Spleen (tissue), 11 donors: Measurements from ENCODE around the gene SEC16A. TPM values are rescaled to one million over a fixed set of nuclear protein-coding genes. Genes with fewer than 3 reads are reported as not detected.
A peak's percentile ranks its signal among the peaks of the same experiment; 100 is the strongest.

Experiments
- DNase-seq: peaks from one replicate; pipeline ENCODE4 v3.0.0-alpha.2; 2020
- H3K27ac ChIP-seq, 8 donors: fragments of 200-600 bp; sonication (generic) in 7 of 8; 1 replicate in 4 of 8; 2 replicates in 4 of 8; pipeline versions ENCODE4 v1.5.0 to v1.8.0; 2016 to 2021; ENCODE audit warnings: inconsistent platforms in 4 of 8, mild to moderate bottlenecking in 4 of 8, moderate library complexity in 1 of 8
- H3K27me3 ChIP-seq, 7 donors: fragments of 200-600 bp; sonication (generic) in 6 of 7; replicated peaks in 1 of 7; 1 replicate in 4 of 7; 2 replicates in 3 of 7; pipeline versions ENCODE4 v1.5.0 to v1.8.0; 2016 to 2021; ENCODE audit warnings: inconsistent platforms in 3 of 7, mild to moderate bottlenecking in 1 of 7
- H3K36me3 ChIP-seq, 6 donors: fragments of 200-600 bp; sonication (generic) in 5 of 6; 1 replicate in 4 of 6; 2 replicates in 2 of 6; pipeline versions ENCODE4 v1.5.0 to v1.8.0; 2016 to 2021; ENCODE audit warnings: inconsistent platforms in 2 of 6
- H3K4me1 ChIP-seq, 6 donors: fragments of 200-600 bp; sonication (generic) in 5 of 6; 1 replicate in 3 of 6; 2 replicates in 3 of 6; pipeline versions ENCODE4 v1.5.0 to v1.8.0; 2016 to 2021; ENCODE audit warnings: inconsistent platforms in 3 of 6
- H3K4me3 ChIP-seq, 8 donors: fragments of 200-600 bp; sonication (generic) in 7 of 8; 1 replicate in 4 of 8; 2 replicates in 4 of 8; pipeline versions ENCODE4 v1.5.0 to v1.8.0; 2016 to 2021; ENCODE audit warnings: inconsistent platforms in 4 of 8, mild to moderate bottlenecking in 4 of 8, moderate library complexity in 2 of 8
- H3K9me3 ChIP-seq, 8 donors: fragments of 200-600 bp; sonication (generic) in 7 of 8; 1 replicate in 4 of 8; 2 replicates in 4 of 8; pipeline versions ENCODE4 v1.5.0 to v1.8.0; 2016 to 2021; ENCODE audit warnings: inconsistent platforms in 4 of 8
- POLR2A ChIP-seq, 3 donors: fragments of 450-650 bp; IDR thresholded peaks; one replicate each; pipeline ENCODE4 v1.5.1; 2017; ENCODE audit warnings: antibody characterized with exemption in 3 of 3, mild to moderate bottlenecking in 1 of 3
- POLR2AphosphoS5 ChIP-seq, 3 donors: sonication (generic); formaldehyde crosslinking; IDR thresholded peaks; one replicate each; pipeline ENCODE4 v1.5.1; 2017; ENCODE audit warnings: antibody characterized with exemption in 3 of 3
- WGBS, 5 donors: extraction: QIAGEN DNeasy Blood & Tissue Kit in 3 of 5; methylation state at CpG; one replicate each; pipeline versions ENCODE4 v1.1.5 to v1.1.7; 2013 to 2018; 5-methylcytosine and 5-hydroxymethylcytosine counted together
- intact Hi-C: fragments of 100-400 bp; cut with DNase I; formaldehyde crosslinking; loops from one replicate; pipeline ENCODE4 v1.15.0; 2023; ENCODE audit warnings: low total_unique reads
- polyA plus RNA-seq, 3 donors: library from polyadenylated mRNA; stranded (reverse); fragments of 200-250 nt; gene quantifications; one replicate each; pipeline ENCODE4 v1.2.1, GENCODE V29; 2013
- total RNA-seq, 7 donors: library from RNA; depleted of rRNA in 3 of 7; stranded (reverse); fragments of >200 nt in 3 of 7; fragmentation: NEBNext Ultra II Directional in 4 of 7; extraction: Animal tissue kit (Norgen Biotek cat#: 25700) in 4 of 7; gene quantifications; one replicate each; pipeline versions ENCODE4 v1.1.0 to v1.2.1, GENCODE V29; 2016 to 2021
- TF ChIP-seq, protein P1 (sequence below), 11 experiments: fragments of 200-600 bp in 7 of 11; fragments of 450-650 bp in 4 of 11; sonication (generic) in 4 of 11; IDR thresholded peaks in 8 of 11; conservative IDR thresholded peaks in 3 of 11; 1 replicate in 7 of 11; 2 replicates in 4 of 11; pipeline versions ENCODE4 v1.4.0 to v1.8.0; 2016 to 2021; ENCODE audit warnings: antibody characterized with exemption in 11 of 11, inconsistent platforms in 4 of 11, mild to moderate bottlenecking in 1 of 11
- donor health status: healthy with polysubstance abuse.
- donor health status: DM: no; HTN: no; CAD: no; lungs with moderate emphysema.
- donor health status: DM: no; HTN: no; CAD: no.
- donor health status: Bipolar disorder and iron deficiency.
- donor health status: healthy.
- donor health status: DM: no; HTN: no; CAD: no.
- donor health status: DM: yes; HTN: yes; CAD: no.

The SEC16A gene
- total and polyA plus RNA-seq, 10 donors: 35.0 to 92.1 (median 75.1) TPM

DNA sequence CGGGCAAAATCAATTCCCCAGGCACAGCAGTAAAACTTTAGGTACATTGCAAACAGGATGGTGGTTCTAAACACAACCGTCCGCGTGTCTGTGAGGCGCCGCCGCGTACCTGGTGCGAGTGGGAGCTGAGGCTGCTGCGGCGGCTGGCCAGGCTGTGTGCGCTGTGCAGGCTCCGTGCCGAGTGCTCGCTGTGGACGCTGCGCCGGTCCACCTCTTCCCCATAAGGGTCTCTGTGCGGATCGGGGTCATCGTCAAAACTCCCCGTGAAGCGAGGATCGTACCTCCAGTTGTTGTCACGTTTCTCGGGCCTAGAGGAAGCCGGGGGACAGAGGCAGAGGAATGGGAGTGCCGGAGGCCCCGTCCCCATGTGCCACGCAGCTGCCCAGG, 16.7 kb downstream of the SEC16A start:
- Histone ChIP-seq H3K9me3 (no peaks in the 10 kb centered on the region), H3K27me3 (no peaks in the 10 kb centered on the region), H3K36me3 (peaks cover 23 to 100% (median 99%) of the 10 kb centered on the region in 6 donors), H3K4me3 (no peak overlapping the region), H3K4me1 (peaks cover 0 to 11% (median 0%) of the 10 kb centered on the region in 6 donors), H3K27ac (no peak overlapping the region)
- no peak for DNase-seq
- 95 to 97% (median 97%) methylated on average over 27 to 30 of the region's 30 CpGs for WGBS, 5 donors
- intact Hi-C loops: no loop called here
- TF ChIP-seq POLR2AphosphoS5 (IDR thresholded peaks at IDR 0.05): peak in 2 of 3 donors; percentile 23 to 53
- TF ChIP-seq, protein P1, sequence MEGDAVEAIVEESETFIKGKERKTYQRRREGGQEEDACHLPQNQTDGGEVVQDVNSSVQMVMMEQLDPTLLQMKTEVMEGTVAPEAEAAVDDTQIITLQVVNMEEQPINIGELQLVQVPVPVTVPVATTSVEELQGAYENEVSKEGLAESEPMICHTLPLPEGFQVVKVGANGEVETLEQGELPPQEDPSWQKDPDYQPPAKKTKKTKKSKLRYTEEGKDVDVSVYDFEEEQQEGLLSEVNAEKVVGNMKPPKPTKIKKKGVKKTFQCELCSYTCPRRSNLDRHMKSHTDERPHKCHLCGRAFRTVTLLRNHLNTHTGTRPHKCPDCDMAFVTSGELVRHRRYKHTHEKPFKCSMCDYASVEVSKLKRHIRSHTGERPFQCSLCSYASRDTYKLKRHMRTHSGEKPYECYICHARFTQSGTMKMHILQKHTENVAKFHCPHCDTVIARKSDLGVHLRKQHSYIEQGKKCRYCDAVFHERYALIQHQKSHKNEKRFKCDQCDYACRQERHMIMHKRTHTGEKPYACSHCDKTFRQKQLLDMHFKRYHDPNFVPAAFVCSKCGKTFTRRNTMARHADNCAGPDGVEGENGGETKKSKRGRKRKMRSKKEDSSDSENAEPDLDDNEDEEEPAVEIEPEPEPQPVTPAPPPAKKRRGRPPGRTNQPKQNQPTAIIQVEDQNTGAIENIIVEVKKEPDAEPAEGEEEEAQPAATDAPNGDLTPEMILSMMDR (IDR thresholded peaks at IDR 0.05 in 8 of 11, conservative IDR thresholded peaks at IDR 0.05 in 3 of 11): no peak

DNA sequence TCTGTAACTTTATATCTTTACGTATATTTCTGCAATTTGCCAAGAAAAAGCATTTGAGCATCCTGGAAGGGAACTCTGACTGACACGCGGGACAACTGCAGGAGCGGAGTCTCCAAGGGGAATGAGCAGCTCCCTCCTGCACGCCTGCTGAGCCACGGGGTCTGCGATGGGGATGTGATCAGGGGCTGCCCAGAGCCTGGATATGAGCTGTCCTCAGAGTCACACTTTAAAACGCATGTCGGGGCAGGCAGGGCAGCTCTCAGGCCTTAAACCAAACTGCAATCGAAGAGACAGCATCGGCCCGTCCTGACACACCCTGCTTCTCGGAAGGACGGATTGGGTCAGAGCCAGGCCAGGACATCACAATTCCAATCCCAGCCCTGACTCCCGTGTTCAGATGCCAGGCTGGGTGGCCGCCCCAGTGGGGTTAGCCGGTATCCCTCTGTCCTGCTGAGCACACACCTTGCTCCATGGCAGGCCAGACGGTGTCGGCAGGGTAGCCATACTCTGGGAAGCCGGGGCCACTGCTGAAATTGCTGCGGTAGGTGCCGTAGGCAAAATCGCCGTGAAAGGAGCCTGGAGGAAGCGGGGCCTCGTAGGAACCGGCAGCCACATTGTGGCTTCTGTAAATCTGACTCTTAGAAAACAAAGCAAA, 17.2 kb downstream of the SEC16A start:
- TF ChIP-seq POLR2AphosphoS5 (IDR thresholded peaks at IDR 0.05): peak in 1 of 3 donors; percentile 4
- TF ChIP-seq, protein P1 (IDR thresholded peaks at IDR 0.05 in 8 of 11, conservative IDR thresholded peaks at IDR 0.05 in 3 of 11): no peak
- DNase-seq: no peak
- Histone ChIP-seq H3K9me3 (no peaks in the 10 kb centered on the region), H3K27me3 (no peaks in the 10 kb centered on the region), H3K27ac (no peak overlapping the region), H3K4me1 (peaks cover 0 to 8% (median 0%) of the 10 kb centered on the region in 6 donors), H3K4me3 (no peak overlapping the region), H3K36me3 (peaks cover 26 to 100% (median 99%) of the 10 kb centered on the region in 6 donors)
- intact Hi-C loops: no loop called here
- 95 to 96% (median 96%) methylated on average over 19 to 27 of the region's 27 CpGs for WGBS, 5 donors

GRCh38 chr9:136464241-136464640, 18.6 kb downstream of the SEC16A start:
- H3K4me3 ChIP-seq: no peak overlapping the region
- intact Hi-C loops: no loop called here
- TF ChIP-seq POLR2A (IDR thresholded peaks at IDR 0.05) (no peak), POLR2AphosphoS5 (IDR thresholded peaks at IDR 0.05) (no peak)
- TF ChIP-seq, protein P1 (IDR thresholded peaks at IDR 0.05 in 8 of 11, conservative IDR thresholded peaks at IDR 0.05 in 3 of 11): no peak
- H3K4me1 ChIP-seq: no peaks in the 10 kb centered on the region
- H3K36me3 ChIP-seq: peaks cover 32 to 100% (median 99%) of the 10 kb centered on the region in 6 donors
- DNase-seq: no peak
- no peaks in the 10 kb centered on the region for H3K9me3 ChIP-seq
- H3K27me3 ChIP-seq: no peaks in the 10 kb centered on the region
- WGBS, 5 donors: 95 to 98% (median 96%) methylated on average over 6 of the region's 6 CpGs
- H3K27ac ChIP-seq: no peak overlapping the region

DNA sequence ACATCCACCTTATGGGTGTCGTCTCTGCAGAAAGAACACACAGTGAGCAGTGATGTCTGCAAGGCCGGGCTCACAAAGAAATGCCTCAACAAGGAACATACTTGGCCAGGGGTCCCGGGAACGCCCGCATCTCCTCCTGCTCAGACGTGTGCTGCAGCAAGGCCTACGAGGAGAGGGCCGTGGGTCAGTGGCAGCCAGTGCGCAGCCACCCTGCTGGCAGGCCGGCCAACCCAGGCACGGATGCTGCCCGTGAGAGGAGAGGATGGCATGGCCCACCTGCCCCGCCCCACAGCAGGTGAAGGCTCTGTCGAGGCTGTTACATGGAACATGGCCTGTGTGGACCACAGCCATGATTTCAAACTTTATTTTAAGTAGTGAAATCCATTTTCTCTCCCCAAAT, 19.3 kb downstream of the SEC16A start:
- TF ChIP-seq POLR2AphosphoS5 (IDR thresholded peaks at IDR 0.05) (peak in 1 of 3 donors; percentile 22), POLR2A (IDR thresholded peaks at IDR 0.05) (no peak)
- TF ChIP-seq, protein P1 (IDR thresholded peaks at IDR 0.05 in 8 of 11, conservative IDR thresholded peaks at IDR 0.05 in 3 of 11): no peak
- H3K27me3 ChIP-seq: no peaks in the 10 kb centered on the region
- intact Hi-C loops: no loop called here
- H3K27ac ChIP-seq: no peak overlapping the region
- H3K36me3 ChIP-seq: peaks cover 32 to 100% (median 100%) of the 10 kb centered on the region in 6 donors
- no peaks in the 10 kb centered on the region for H3K4me1 ChIP-seq
- WGBS, 5 donors: 94 to 98% (median 96%) methylated on average over 14 of the region's 14 CpGs
- no peaks in the 10 kb centered on the region for H3K9me3 ChIP-seq
- DNase-seq: no peak
- no peak overlapping the region for H3K4me3 ChIP-seq
